SK-N-MC (cell line): ENCODE results near the gene SASH1.

ENCODE experiments used
- EZH2 ChIP-seq: fragments of 200-600 bp; sonication (generic); IDR thresholded peaks from one replicate; pipeline ENCODE4 v1.6.1; 2017; ENCODE audit warnings: antibody characterized with exemption
- FOXP2 ChIP-seq: optimal IDR thresholded peaks from 2 replicates; pipeline ENCODE3; 2011; ENCODE audit warnings: mild to moderate bottlenecking, moderate library complexity; ENCODE audit not compliant: insufficient read depth; ENCODE audit errors: extremely low read length, control extremely low read depth
- POLR2AphosphoS5 ChIP-seq: IDR thresholded peaks from 2 replicates; pipeline ENCODE4 v1.6.1; 2012; ENCODE audit warnings: mild to moderate bottlenecking, low read depth, low read length, borderline replicate concordance

DNA sequence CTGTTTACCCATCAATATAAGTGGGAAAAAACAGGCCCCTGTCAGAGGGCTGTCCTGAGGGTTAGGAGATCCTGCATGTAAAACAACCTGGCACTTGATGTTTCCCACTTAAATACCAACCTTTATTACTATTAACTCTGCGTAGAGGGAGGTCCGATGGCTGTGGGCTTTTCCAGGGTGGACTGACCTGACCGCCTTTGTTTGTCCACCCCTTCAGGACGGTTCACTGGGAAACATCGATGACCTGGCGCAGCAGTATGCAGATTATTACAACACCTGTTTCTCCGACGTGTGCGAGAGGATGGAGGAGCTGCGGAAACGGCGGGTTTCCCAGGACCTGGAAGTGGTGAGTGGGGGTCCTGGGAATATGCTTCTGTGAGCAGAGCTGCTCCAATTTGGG lies 47.3 kb downstream of the SASH1 start:
- TF ChIP-seq POLR2AphosphoS5 (no peak), EZH2 (no peak), FOXP2 (no peak)
